Measurements from ENCODE around the gene DDX59. TPM values are rescaled to one million over a fixed set of nuclear protein-coding genes. Genes with fewer than 3 reads are reported as not detected.

The DDX59 gene
- total RNA-seq, 2 donors from 2014 or later = 22.1 to 23.9 TPM

- Histone ChIP-seq H3K9me3 (ENCODE audit: control insufficient read depth, low read length) (no peaks in the 10 kb centered on the region), H3K27me3 (ENCODE audit: control insufficient read depth, insufficient read depth, low read length, poor library complexity, severe bottlenecking) (no peaks in the 10 kb centered on the region), H3K27ac (ENCODE audit: low read depth, low read length) (no peak overlapping the region), H3K4me1 (ENCODE audit: control insufficient read depth, insufficient read depth, low read length) (no peaks in the 10 kb centered on the region), H3K4me3 (ENCODE audit: low read length) (no peak overlapping the region), H3K36me3 (ENCODE audit: control insufficient read depth, insufficient read depth, low read length) (no peaks in the 10 kb centered on the region), H3K9ac (ENCODE audit: extremely low read depth, low read length, poor library complexity, severe bottlenecking) (no peak overlapping the region)
- Mint-ChIP-seq H3K27ac (no peak overlapping the region), H3K4me1 (no peaks in the 10 kb centered on the region), H3K36me3 (ENCODE audit: low read depth) (no peaks in the 10 kb centered on the region), H3K9me3 (no peaks in the 10 kb centered on the region), H3K27me3 (ENCODE audit: insufficient read depth) (no peaks in the 10 kb centered on the region), H3K4me3 (no peak overlapping the region)
- WGBS, 2 experiments (ENCODE audit: insufficient coverage in 1 of 2, insufficient read length in 1 of 2) = no CpG with 5 or more reads among the region's 1 CpG
- TF ChIP-seq CTCF (conservative IDR thresholded peaks at IDR 0.05) = no peak
- DNase-seq = no peak
These were observed 44.3 kb downstream of the DDX59 start for GRCh38 chr1:200625381-200625824.

- Mint-ChIP-seq H3K4me1 (peaks cover 2% of the 10 kb centered on the region), H3K27me3 (ENCODE audit: insufficient read depth) (no peaks in the 10 kb centered on the region), H3K36me3 (ENCODE audit: low read depth) (no peaks in the 10 kb centered on the region), H3K9me3 (no peaks in the 10 kb centered on the region), H3K27ac (no peak overlapping the region), H3K4me3 (no peak overlapping the region)
- no peaks in the 10 kb centered on the region for H3K36me3 ChIP-seq (ENCODE audit: control insufficient read depth, insufficient read depth, low read length)
- H3K4me1 ChIP-seq (ENCODE audit: control insufficient read depth, insufficient read depth, low read length) = no peaks in the 10 kb centered on the region
- TF ChIP-seq CTCF (conservative IDR thresholded peaks at IDR 0.05) = no peak
- no peak overlapping the region for H3K9ac ChIP-seq (ENCODE audit: extremely low read depth, low read length, poor library complexity, severe bottlenecking)
- H3K27me3 ChIP-seq (ENCODE audit: control insufficient read depth, insufficient read depth, low read length, poor library complexity, severe bottlenecking) = no peaks in the 10 kb centered on the region
- no peak overlapping the region for H3K4me3 ChIP-seq (ENCODE audit: low read length)
- WGBS, 2 experiments (ENCODE audit: insufficient coverage in 1 of 2, insufficient read length in 1 of 2) = 100% methylated on average over 1 of the region's 2 CpGs; no CpG with 5 or more reads in 1 of the 2 experiments
- H3K9me3 ChIP-seq (ENCODE audit: control insufficient read depth, low read length) = no peaks in the 10 kb centered on the region
- no peak overlapping the region for H3K27ac ChIP-seq (ENCODE audit: low read depth, low read length)
- no peak for DNase-seq
These were observed 44.9 kb downstream of the DDX59 start for GRCh38 chr1:200624679-200625335.

- H3K9me3 ChIP-seq (ENCODE audit: control insufficient read depth, low read length) = no peaks in the 10 kb centered on the region
- H3K9ac ChIP-seq (ENCODE audit: extremely low read depth, low read length, poor library complexity, severe bottlenecking) = peak within 1 kb of the TSS; percentile 81
- WGBS, 2 experiments (ENCODE audit: insufficient coverage in 1 of 2, insufficient read length in 1 of 2) = 0 to 1% methylated on average over 18 to 59 of the region's 59 CpGs
- Mint-ChIP-seq H3K4me1 (peaks cover 23% of the 10 kb centered on the region), H3K36me3 (ENCODE audit: low read depth) (peaks cover 17% of the 10 kb centered on the region), H3K27me3 (ENCODE audit: insufficient read depth) (no peaks in the 10 kb centered on the region), H3K27ac (peak within 1 kb of the TSS; percentile 96), H3K4me3 (peak within 1 kb of the TSS; percentile 86), H3K9me3 (no peaks in the 10 kb centered on the region)
- DNase-seq = peak; percentile 98
- no peaks in the 10 kb centered on the region for H3K27me3 ChIP-seq (ENCODE audit: control insufficient read depth, insufficient read depth, low read length, poor library complexity, severe bottlenecking)
- peak within 1 kb of the TSS; percentile 89 for H3K4me3 ChIP-seq (ENCODE audit: low read length)
- no peak within 1 kb of the TSS for H3K27ac ChIP-seq (ENCODE audit: low read depth, low read length)
- peaks cover 4% of the 10 kb centered on the region for H3K4me1 ChIP-seq (ENCODE audit: control insufficient read depth, insufficient read depth, low read length)
- peaks cover 16% of the 10 kb centered on the region for H3K36me3 ChIP-seq (ENCODE audit: control insufficient read depth, insufficient read depth, low read length)
- TF ChIP-seq CTCF (conservative IDR thresholded peaks at IDR 0.05) = no peak
These were observed 49.2 kb downstream of the DDX59 start, which contains the start of gene KIF14 for GRCh38 chr1:200620273-200621131. Gene KIF14 (minus strand): TSS chr1:200620751. CDS start chr1:200618723, 2,028 bp downstream.
